HFFc6 (cell line): ENCODE results near the gene ADPGK. TPM values are rescaled to one million over a fixed set of nuclear protein-coding genes. Genes with fewer than 3 reads are reported as not detected.
A peak's percentile ranks its signal among the peaks of the same experiment; 100 is the strongest.

Experiments
- DNase-seq: peaks from one replicate; pipeline ENCODE4 v3.0.0-alpha.2; 2018
- H3K27ac Mint-ChIP-seq: 2 replicates; pipeline ENCODE4 v1.8.0; 2020; ENCODE audit warnings: mild to moderate bottlenecking, mixed read lengths
- H3K27me3 Mint-ChIP-seq: 2 replicates; pipeline ENCODE4 v1.8.0; 2021; ENCODE audit warnings: mild to moderate bottlenecking, moderate library complexity, mixed read lengths; ENCODE audit not compliant: insufficient read depth
- H3K36me3 Mint-ChIP-seq: 2 replicates; pipeline ENCODE4 v1.8.0; 2021; ENCODE audit warnings: low read depth, mixed read lengths
- H3K4me1 Mint-ChIP-seq: 2 replicates; pipeline ENCODE4 v1.8.0; 2020; ENCODE audit warnings: low read depth, mixed read lengths
- H3K4me3 Mint-ChIP-seq: 2 replicates; pipeline ENCODE4 v1.8.0; 2020; ENCODE audit warnings: mild to moderate bottlenecking, moderate library complexity, mixed read lengths
- H3K9me3 Mint-ChIP-seq: 2 replicates; pipeline ENCODE4 v1.8.0; 2020; ENCODE audit warnings: mild to moderate bottlenecking, mixed read lengths
- CTCF ChIP-seq: fragments of 200-600 bp; sonication (generic); IDR thresholded peaks from 2 replicates; pipeline ENCODE4 v1.5.0; 2021; ENCODE audit warnings: antibody characterized with exemption, mild to moderate bottlenecking
- long read RNA-seq: library from polyadenylated mRNA; unstranded; transcript quantifications from one replicate; pipeline ENCODE4 v2.0.0, GENCODE V29; 2019
- total RNA-seq, 6 experiments: library from RNA; stranded (reverse); fragmentation: NEBNext Ultra II Directional; extraction: Animal tissue kit (Norgen Biotek cat#: 25700); gene quantifications; 2 replicates in 1 of 6; 3 replicates in 5 of 6; pipeline ENCODE4 v1.2.3, GENCODE V29; 2021

Gene ADPGK
- 10 to 100 TPM; 54.6 to 59.4 (median 56.8) TPM for total RNA-seq
- long read RNA-seq, full-length matches to known transcripts = 12 of 90 reads
- long read RNA-seq, partial matches to known transcripts = 7 of 90 reads
- long read RNA-seq, other reads (novel, unspliced or antisense) = 71 of 90 reads

GRCh38 chr15:72783640-72784455, at the start of gene ADPGK:
Gene ADPGK, minus strand, starts transcription at chr15:72783758. Its CDS starts 67 bp downstream, at chr15:72783691.
- Mint-ChIP-seq H3K4me3 (peak within 1 kb of the TSS; percentile 95), H3K4me1 (peaks cover 48% of the 10 kb centered on the region), H3K9me3 (no peaks in the 10 kb centered on the region), H3K27ac (peak within 1 kb of the TSS; percentile 92), H3K27me3 (no peaks in the 10 kb centered on the region), H3K36me3 (peaks cover 6% of the 10 kb centered on the region; the same call in 1 of the 2 replicates)
- peak; percentile 88 for TF ChIP-seq CTCF
- DNase-seq = peak; percentile 85

- Mint-ChIP-seq H3K27me3 (peaks cover 19% of the 10 kb centered on the region), H3K4me1 (no peaks in the 10 kb centered on the region), H3K27ac (no peak overlapping the region), H3K9me3 (no peaks in the 10 kb centered on the region), H3K36me3 (no peaks in the 10 kb centered on the region), H3K4me3 (no peak overlapping the region)
- TF ChIP-seq CTCF = no peak
- DNase-seq = no peak
Observed at GRCh38 chr15:72827226-72827625, 43.7 kb upstream of the ADPGK start.

- TF ChIP-seq CTCF = no peak
- Mint-ChIP-seq H3K27me3 (peaks cover 12% of the 10 kb centered on the region), H3K4me3 (no peak overlapping the region; the same call in 1 of the 2 replicates), H3K9me3 (no peaks in the 10 kb centered on the region), H3K36me3 (no peaks in the 10 kb centered on the region), H3K4me1 (no peaks in the 10 kb centered on the region), H3K27ac (no peak overlapping the region)
- DNase-seq = no peak
Observed at GRCh38 chr15:72826611-72827010, 43.1 kb upstream of the ADPGK start.

GRCh38 chr15:72825829-72826228, 42.3 kb upstream of the ADPGK start:
- Mint-ChIP-seq H3K4me1 (no peaks in the 10 kb centered on the region), H3K27ac (no peak overlapping the region), H3K9me3 (no peaks in the 10 kb centered on the region), H3K27me3 (peaks cover 18% of the 10 kb centered on the region), H3K4me3 (no peak overlapping the region), H3K36me3 (no peaks in the 10 kb centered on the region)
- DNase-seq = no peak
- TF ChIP-seq CTCF = no peak

- no peaks in the 10 kb centered on the region for H3K9me3 Mint-ChIP-seq
- TF ChIP-seq CTCF = no peak
- no peaks in the 10 kb centered on the region for H3K4me1 Mint-ChIP-seq
- H3K27ac Mint-ChIP-seq = no peak overlapping the region
- H3K36me3 Mint-ChIP-seq = no peaks in the 10 kb centered on the region
- no peak for DNase-seq
- H3K27me3 Mint-ChIP-seq = peaks cover 21% of the 10 kb centered on the region
- H3K4me3 Mint-ChIP-seq = no peak overlapping the region
Observed at GRCh38 chr15:72824781-72825180, 41.2 kb upstream of the ADPGK start.
